Effector CD4-positive, alpha-beta T cell (primary cell): ENCODE data around the gene GPC3.

Experiments used
- DNase-seq: peaks from one replicate; pipeline ENCODE4 v3.0.0-alpha.2; 2020

The GPC3 gene

DNA sequence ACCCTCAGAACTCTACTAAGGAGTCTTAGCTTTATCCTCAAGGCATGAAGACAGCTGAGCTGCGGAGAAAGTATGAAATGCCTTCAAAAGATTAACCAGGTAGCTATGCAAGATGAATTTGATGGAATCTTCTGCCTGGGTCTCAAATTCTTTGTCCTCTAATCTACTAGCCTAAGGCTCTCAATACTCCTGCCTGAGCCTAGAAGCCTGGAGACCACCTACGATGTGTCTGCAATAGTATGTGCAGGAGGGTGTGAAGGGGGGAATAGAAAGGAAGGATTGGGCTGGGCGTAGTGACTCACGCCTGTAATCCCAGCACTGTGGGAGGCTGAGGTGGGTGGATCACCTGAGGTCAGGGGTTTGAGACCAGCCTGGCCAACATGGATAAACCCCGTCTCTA lies 391.9 kb downstream of the GPC3 start:
- DNase-seq = no peak

GRCh38 chrX:133590703-133591505 lies 394.5 kb downstream of the GPC3 start:
- DNase-seq = no peak

DNA sequence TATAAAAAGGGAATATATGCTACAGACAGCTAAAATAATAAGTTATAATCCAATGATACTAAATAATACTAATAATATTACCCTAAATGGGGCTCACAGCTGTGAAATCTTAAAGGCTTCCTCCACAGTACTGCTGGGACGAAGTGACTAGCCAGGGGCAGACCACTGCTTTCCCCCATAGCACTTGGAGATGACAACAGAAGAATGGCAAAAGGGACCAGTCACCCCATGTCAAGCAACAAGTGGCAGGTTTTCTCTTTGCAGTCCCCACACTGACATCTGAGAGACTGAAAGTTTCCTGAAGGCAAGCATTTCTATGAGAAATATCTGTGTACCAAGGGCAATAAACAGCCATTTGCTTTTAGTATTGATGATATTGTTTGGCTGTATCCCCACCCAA lies 396.6 kb downstream of the GPC3 start:
- no peak for DNase-seq

DNA sequence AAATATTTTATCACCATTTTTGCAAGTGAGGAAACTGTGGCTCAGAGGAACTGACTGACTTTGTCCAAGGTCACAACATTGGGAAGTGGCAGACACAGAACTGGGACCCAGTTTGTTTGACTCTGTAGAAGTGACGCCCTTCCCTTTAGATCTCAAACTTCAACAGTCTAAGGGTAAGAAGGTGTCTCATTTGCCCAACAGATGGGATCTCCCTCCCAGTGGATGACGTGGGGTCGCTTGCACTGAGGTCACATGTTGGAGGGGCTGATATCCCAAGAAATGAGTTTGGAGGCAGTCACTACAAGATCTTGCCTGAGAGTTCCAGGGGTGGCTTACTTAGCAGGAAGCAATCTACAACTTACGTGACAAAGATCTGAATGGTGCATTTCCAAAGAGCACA lies 397.6 kb downstream of the GPC3 start:
- DNase-seq = no peak

GRCh38 chrX:133587071-133587470 lies 398.3 kb downstream of the GPC3 start:
- no peak for DNase-seq

- DNase-seq = no peak
Measured at GRCh38 chrX:133586443-133586842, 399.0 kb downstream of the GPC3 start.

- DNase-seq = no peak
Measured at GRCh38 chrX:133583825-133584224, 401.6 kb downstream of the GPC3 start.

- DNase-seq = no peak
Measured at GRCh38 chrX:133580625-133581024, 404.8 kb downstream of the GPC3 start.

GRCh38 chrX:133579631-133580030 lies 405.8 kb downstream of the GPC3 start:
- DNase-seq = no peak

- no peak for DNase-seq
Measured at GRCh38 chrX:133576876-133577275, 408.5 kb downstream of the GPC3 start.

GRCh38 chrX:133575501-133576136 lies 409.8 kb downstream of the GPC3 start:
- no peak for DNase-seq

GRCh38 chrX:133574716-133575115 lies 410.7 kb downstream of the GPC3 start:
- no peak for DNase-seq

GRCh38 chrX:133570549-133570948 lies 414.8 kb downstream of the GPC3 start:
- no peak for DNase-seq

GRCh38 chrX:133569217-133569616 lies 416.2 kb downstream of the GPC3 start:
- no peak for DNase-seq

- DNase-seq = no peak
Measured at GRCh38 chrX:133568109-133568508, 417.3 kb downstream of the GPC3 start.

GRCh38 chrX:133566876-133567275 lies 418.5 kb downstream of the GPC3 start:
- no peak for DNase-seq

DNA sequence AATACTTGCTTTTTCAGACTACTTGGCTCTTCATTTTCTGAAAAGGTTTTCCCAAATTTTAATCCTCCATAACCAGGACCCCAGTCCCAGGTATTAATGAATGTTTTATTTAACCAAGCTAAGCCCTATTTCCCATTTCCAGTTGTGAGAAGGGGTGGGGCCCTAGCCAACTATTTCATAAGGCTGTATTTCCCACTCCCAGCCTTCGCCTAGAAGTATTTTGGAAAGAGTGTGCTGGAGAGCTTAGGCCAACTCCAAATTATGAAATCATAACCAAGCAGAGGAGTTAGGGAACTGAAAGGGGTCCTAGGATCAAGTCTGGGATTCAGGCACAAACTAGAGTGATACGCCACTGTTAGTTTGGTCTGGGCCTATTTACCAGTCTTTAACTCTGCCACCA lies 421.7 kb downstream of the GPC3 start:
- DNase-seq = no peak

DNA sequence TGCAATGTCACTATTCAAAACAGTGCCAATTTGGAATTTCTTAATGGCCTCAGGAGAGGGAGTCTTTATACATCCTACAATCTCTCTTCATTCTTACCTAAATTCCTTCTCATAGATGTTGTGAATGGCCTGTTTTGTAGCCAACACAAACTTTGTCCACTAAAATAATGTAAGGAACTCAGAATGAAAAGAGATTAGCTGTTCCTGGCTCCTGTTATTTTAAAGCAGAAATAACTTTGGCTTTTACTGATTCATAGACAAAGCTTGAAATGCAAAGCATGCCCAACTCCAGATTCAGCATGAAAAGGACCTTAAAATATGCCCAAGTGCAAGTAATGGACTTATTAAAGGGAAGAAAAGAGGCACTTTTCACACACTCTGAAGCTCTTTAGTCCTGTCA lies 424.1 kb downstream of the GPC3 start:
- no peak for DNase-seq

GRCh38 chrX:133559909-133560308 lies 425.5 kb downstream of the GPC3 start:
- DNase-seq = no peak

- DNase-seq = no peak
Measured at GRCh38 chrX:133555782-133556458, 429.5 kb downstream of the GPC3 start.

DNA sequence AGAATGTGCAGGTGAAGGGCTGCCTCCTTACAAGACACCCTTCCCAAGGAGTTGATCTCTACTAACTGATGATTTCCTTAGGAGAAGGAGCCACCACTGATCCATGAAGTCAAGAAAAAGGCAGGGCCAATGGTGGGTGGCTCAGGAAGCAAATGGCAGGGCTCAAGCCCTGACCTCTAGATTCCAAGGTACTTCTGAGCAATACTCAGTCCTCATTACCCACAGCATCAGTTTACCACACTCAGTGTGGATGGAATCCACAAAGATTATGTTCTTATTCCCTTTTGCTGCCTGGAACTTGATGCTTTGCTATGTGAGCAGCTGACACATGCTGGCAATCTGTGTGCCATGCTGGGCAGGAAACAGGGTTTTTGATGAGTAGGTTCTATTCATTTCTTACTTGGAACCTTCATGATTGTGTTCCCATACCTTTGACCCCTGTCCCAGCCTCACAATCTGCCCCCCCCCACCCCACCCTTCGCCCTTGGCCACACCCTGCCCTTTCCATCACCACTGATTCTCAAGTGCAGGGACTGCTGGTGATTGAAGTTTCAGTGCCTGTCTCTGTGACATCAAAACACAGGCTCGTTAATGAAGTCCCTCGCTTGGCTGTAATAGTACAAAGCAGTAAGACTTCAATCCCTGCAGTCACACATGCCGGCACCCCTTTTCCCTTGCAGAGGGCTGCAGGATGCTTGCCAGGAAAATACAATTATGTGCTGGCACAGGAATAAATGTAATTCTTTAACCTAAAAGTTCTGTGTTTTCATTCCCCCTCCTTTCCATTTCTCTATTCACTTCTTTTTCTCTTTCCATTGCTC lies 434.5 kb downstream of the GPC3 start:
- DNase-seq = no peak

- DNase-seq = no peak
Measured at GRCh38 chrX:133549295-133549933, 436.0 kb downstream of the GPC3 start.

DNA sequence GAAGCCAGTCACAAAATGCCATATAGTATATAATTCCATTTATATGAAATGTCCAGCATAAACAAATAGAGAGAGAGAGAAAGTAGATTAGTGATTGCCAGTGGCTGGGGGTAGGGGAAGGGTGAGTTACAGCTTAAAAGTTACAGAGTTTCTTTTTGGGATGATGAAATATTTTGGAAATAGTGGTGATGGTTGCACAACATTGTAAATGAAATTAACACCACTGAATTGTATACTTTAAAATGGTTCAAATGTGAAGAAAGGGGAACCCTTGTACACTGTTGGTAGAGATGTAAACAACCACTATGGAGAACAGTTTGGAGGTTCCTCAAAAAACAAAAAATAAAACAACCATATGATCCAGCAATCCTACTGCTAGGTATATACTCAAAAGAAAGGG lies 439.0 kb downstream of the GPC3 start:
- no peak for DNase-seq
